Ovary (tissue), 9 donors: ENCODE data around the gene MYH8. TPM values are rescaled to one million over a fixed set of nuclear protein-coding genes. Genes with fewer than 3 reads are reported as not detected.

Experiments used
- DNase-seq, 5 donors: peaks; one replicate each; pipeline ENCODE4 v3.0.0-alpha.2; 2019 to 2020
- H3K27ac ChIP-seq, 2 donors: fragments of 200-600 bp; one replicate each; pipeline versions ENCODE4 v1.5.1 to v1.8.0; 2019 to 2022
- H3K27me3 ChIP-seq: fragments of 200-600 bp; one replicate; pipeline ENCODE4 v1.8.0; 2022
- H3K36me3 ChIP-seq: fragments of 200-600 bp; sonication (generic); one replicate; pipeline ENCODE4 v1.5.1; 2019
- H3K4me1 ChIP-seq: one replicate; pipeline ENCODE4 v1.8.1; 2013; ENCODE audit warnings: mild to moderate bottlenecking, moderate library complexity; ENCODE audit not compliant: insufficient read depth
- H3K4me3 ChIP-seq: fragments of 200-600 bp; sonication (generic); one replicate; pipeline ENCODE4 v1.5.1; 2017
- H3K9me3 ChIP-seq, 2 donors: fragments of 200-600 bp in 1 of 2; sonication (generic) in 1 of 2; one replicate each; pipeline versions ENCODE4 v1.5.1 to v1.8.1; 2013 to 2019; ENCODE audit warnings: mild to moderate bottlenecking in 1 of 2, moderate library complexity in 1 of 2
- EP300 ChIP-seq: sonication (generic); formaldehyde crosslinking; IDR thresholded peaks from one replicate; pipeline ENCODE4 v1.6.1; 2017; ENCODE audit warnings: antibody characterized with exemption
- POLR2A ChIP-seq: fragments of 450-650 bp; IDR thresholded peaks from one replicate; pipeline ENCODE4 v1.6.1; 2017; ENCODE audit warnings: antibody characterized with exemption, mild to moderate bottlenecking, moderate library complexity
- WGBS, 3 donors: extraction: QIAGEN DNeasy Blood & Tissue Kit in 1 of 3; methylation state at CpG; one replicate each; pipeline versions ENCODE4 v1.1.5 to v1.1.7; 2013 to 2017; 5-methylcytosine and 5-hydroxymethylcytosine counted together
- intact Hi-C, 4 donors: fragments of 100-400 bp; cut with DNase I; formaldehyde crosslinking; loops; one replicate each; pipeline versions ENCODE4 v1.11.0 to v1.15.1; 2022 to 2023
- polyA plus RNA-seq, 2 donors: library from polyadenylated mRNA; stranded (reverse); fragments of 200-250 nt in 1 of 2; fragments of 350-450 nt in 1 of 2; fragmentation: Illumina TruSeq in 1 of 2; extraction: RNeasy Lipid Tissue Mini Kit (QIAGEN cat#74804) in 1 of 2; gene quantifications; one replicate each; pipeline ENCODE4 v1.2.3, GENCODE V29; 2013 to 2014
- total RNA-seq, 7 donors: library from RNA; depleted of rRNA in 2 of 7; stranded (reverse); fragments of >200 nt in 2 of 7; fragmentation: NEBNext Ultra II Directional in 3 of 7; extraction: Animal tissue kit (Norgen Biotek cat#: 25700) in 3 of 7; gene quantifications; one replicate each; pipeline versions ENCODE4 v1.1.0 to v1.2.4, GENCODE V29; 2016 to 2023
- TF ChIP-seq, protein P1 (sequence below), 3 donors: fragments of 450-650 bp in 2 of 3; fragments of 200-600 bp in 1 of 3; IDR thresholded peaks; one replicate each; pipeline versions ENCODE4 v1.5.1 to v1.8.0; 2016 to 2022; ENCODE audit warnings: antibody characterized with exemption in 3 of 3, mild to moderate bottlenecking in 1 of 3
- donor health status: DM: no; HTN: no; CAD: no; lungs with moderate emphysema.
- donor health status: DM: no; HTN: no; CAD: no.
- donor health status: Bipolar disorder and iron deficiency.
- donor health status: DM: yes; HTN: yes; CAD: no.
- donor health status: DM: no; HTN: no; CAD: no.
- donor health status: DM: yes; HTN: yes; CAD: no.

The MYH8 gene
- total and polyA plus RNA-seq, 9 donors: not detected

DNA sequence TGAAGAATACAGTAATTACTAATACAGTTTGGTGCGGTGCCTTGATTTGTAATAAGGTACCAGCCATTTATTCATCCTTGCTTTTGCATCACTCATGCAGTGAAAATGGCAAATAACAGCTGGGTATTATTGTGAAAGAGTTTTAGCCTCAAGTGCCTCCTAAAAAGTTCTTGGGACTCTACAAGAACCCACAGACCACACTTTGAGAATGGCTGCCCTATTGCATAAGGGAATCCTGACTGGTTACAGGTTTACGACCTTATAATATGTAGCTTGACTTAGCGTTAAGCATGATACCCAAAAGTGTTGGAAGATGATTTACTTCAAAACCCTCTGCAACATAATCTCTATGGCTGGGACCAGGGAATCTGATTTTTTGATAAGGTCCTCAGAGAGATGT lies 53.2 kb downstream of the MYH8 start:
- TF ChIP-seq EP300 (no peak), POLR2A (no peak)
- TF ChIP-seq, protein P1, sequence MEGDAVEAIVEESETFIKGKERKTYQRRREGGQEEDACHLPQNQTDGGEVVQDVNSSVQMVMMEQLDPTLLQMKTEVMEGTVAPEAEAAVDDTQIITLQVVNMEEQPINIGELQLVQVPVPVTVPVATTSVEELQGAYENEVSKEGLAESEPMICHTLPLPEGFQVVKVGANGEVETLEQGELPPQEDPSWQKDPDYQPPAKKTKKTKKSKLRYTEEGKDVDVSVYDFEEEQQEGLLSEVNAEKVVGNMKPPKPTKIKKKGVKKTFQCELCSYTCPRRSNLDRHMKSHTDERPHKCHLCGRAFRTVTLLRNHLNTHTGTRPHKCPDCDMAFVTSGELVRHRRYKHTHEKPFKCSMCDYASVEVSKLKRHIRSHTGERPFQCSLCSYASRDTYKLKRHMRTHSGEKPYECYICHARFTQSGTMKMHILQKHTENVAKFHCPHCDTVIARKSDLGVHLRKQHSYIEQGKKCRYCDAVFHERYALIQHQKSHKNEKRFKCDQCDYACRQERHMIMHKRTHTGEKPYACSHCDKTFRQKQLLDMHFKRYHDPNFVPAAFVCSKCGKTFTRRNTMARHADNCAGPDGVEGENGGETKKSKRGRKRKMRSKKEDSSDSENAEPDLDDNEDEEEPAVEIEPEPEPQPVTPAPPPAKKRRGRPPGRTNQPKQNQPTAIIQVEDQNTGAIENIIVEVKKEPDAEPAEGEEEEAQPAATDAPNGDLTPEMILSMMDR (IDR thresholded peaks at IDR 0.05): no peak
- no peaks in the 10 kb centered on the region for H3K4me1 ChIP-seq
- H3K27me3 ChIP-seq: no peaks in the 10 kb centered on the region
- no peak for DNase-seq
- WGBS, 3 donors: 85 to 87% (median 87%) methylated on average over 3 of the region's 3 CpGs
- intact Hi-C loops: no loop called here
- H3K9me3 ChIP-seq: no peaks in the 10 kb centered on the region
- no peak overlapping the region for H3K27ac ChIP-seq
- no peaks in the 10 kb centered on the region for H3K36me3 ChIP-seq
- H3K4me3 ChIP-seq: no peak overlapping the region

DNA sequence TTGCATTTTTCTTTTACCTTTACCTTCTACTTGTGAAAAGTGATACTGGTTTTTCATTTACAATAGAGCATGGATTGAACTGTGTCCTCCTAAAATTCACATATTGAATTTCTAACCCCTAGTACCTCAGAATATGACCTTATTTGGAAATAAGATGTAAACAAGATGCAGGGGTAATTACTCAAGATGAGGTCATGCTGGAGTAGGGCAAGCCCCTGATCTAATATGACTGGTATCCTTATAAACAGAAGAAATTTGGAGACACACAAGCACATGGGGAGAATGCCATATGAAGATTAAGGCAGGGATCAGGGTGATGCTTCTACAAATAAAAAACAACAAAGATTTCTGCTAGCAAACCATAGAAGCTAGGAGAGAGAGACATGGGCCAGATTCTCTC lies 61.2 kb downstream of the MYH8 start:
- Histone ChIP-seq H3K27me3 (no peaks in the 10 kb centered on the region), H3K4me1 (no peaks in the 10 kb centered on the region), H3K36me3 (no peaks in the 10 kb centered on the region), H3K9me3 (no peaks in the 10 kb centered on the region), H3K4me3 (no peak overlapping the region), H3K27ac (no peak overlapping the region)
- DNase-seq: no peak
- intact Hi-C loops: no loop called here
- no peak for TF ChIP-seq POLR2A
- no peak for TF ChIP-seq EP300
- TF ChIP-seq, protein P1 (IDR thresholded peaks at IDR 0.05): no peak

DNA sequence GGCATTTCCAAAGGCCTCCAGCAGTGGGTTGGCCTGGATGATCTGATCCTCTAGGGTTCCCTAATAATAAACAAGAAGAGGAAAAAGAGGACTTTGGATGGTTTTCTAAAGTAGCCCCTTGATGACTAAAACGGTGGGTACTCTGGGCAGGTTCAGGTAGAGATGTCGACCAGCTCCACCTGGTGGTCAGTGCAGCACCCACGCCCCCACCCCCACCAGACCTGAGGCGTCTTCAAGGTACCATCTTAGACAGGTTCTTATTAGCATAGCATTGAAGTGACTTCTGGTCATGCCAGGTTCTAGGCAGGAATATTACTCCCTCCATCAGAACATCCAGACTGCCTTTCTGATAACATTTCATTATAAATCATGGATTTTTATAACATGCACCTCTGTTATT lies 64.0 kb downstream of the MYH8 start:
- TF ChIP-seq EP300 (no peak), POLR2A (no peak)
- TF ChIP-seq, protein P1 (IDR thresholded peaks at IDR 0.05): no peak
- no peak overlapping the region for H3K27ac ChIP-seq
- 19 to 23% (median 22%) methylated on average over 4 of the region's 4 CpGs for WGBS, 3 donors
- DNase-seq: peak in 1 of 5 donors; percentile 16
- no peaks in the 10 kb centered on the region for H3K36me3 ChIP-seq
- H3K27me3 ChIP-seq: no peaks in the 10 kb centered on the region
- no peaks in the 10 kb centered on the region for H3K4me1 ChIP-seq
- no peaks in the 10 kb centered on the region for H3K9me3 ChIP-seq
- intact Hi-C loops: no loop called here
- no peak overlapping the region for H3K4me3 ChIP-seq

DNA sequence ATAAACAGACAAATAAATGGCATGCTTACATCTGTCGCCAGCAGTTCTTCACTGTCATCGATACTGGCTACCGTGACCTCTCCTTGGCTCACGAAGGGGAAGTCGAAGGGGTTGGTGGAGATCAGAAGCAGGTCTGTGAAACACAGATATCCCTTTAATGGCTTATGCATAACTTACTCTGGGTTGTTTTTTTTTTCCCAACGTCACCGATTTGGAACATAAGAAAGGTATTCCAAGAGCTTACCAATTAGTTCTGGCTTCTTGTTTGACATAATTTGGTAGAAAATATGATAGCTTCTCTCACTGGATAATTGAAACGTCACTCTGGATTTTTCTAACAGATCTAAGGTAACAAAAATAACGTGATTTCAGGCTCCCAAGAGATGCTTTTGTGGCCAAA lies 67.1 kb downstream of the MYH8 start:
- Histone ChIP-seq H3K27me3 (no peaks in the 10 kb centered on the region), H3K9me3 (no peaks in the 10 kb centered on the region), H3K4me3 (no peak overlapping the region), H3K4me1 (no peaks in the 10 kb centered on the region), H3K36me3 (no peaks in the 10 kb centered on the region), H3K27ac (no peak overlapping the region)
- TF ChIP-seq EP300 (no peak), POLR2A (no peak)
- TF ChIP-seq, protein P1 (IDR thresholded peaks at IDR 0.05): no peak
- DNase-seq: no peak
- intact Hi-C loops: no loop called here
- WGBS, 3 donors: 70 to 78% (median 72%) methylated on average over 9 of the region's 9 CpGs

DNA sequence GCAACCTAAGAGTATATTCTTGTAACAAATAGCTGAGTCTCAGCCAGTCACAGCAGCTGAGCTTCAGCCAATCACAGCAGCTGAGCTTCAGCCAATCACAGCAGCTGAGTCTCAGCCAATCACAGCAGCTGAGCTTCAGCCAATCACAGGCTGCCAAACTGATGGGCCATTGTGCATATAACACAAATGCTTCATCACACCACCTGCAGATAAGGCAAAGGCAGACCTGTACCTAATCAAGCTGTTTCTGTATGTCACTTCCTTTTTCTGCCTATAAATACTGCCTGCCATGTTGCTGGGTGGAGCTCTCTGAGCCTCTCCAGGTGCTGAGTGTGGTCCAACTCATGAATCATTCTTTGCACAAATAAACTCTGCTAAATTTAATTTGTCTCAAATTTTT lies 68.9 kb downstream of the MYH8 start:
- no peaks in the 10 kb centered on the region for H3K9me3 ChIP-seq
- no peaks in the 10 kb centered on the region for H3K27me3 ChIP-seq
- intact Hi-C loops: no loop called here

More for the DNA sequence above, 68.9 kb downstream of the MYH8 start:
- no peak overlapping the region for H3K4me3 ChIP-seq
- no peak for TF ChIP-seq EP300
- no peak for TF ChIP-seq POLR2A
- TF ChIP-seq, protein P1 (IDR thresholded peaks at IDR 0.05): no peak
- no peak for DNase-seq
- H3K27ac ChIP-seq: no peak overlapping the region
- H3K4me1 ChIP-seq: no peaks in the 10 kb centered on the region
- no peaks in the 10 kb centered on the region for H3K36me3 ChIP-seq
